IPS-18a (cell line): ENCODE data around the gene CHMP4A.
"Not testable (repeated sequence)": the region's sequence is repeated elsewhere in the genome, so short reads cannot be mapped to it uniquely, and the experiment has no call there.

ENCODE experiments used
- H3K27ac ChIP-seq: one replicate; pipeline ENCODE4 v1.5.1; 2013; ENCODE audit warnings: low read length
- H3K27me3 ChIP-seq: one replicate; pipeline ENCODE4 v1.6.1; 2013; ENCODE audit warnings: mild to moderate bottlenecking, low read length; ENCODE audit not compliant: control insufficient read depth, insufficient read depth
- H3K36me3 ChIP-seq: one replicate; pipeline ENCODE4 v1.6.1; 2013; ENCODE audit warnings: low read depth, low read length; ENCODE audit not compliant: control insufficient read depth
- H3K4me1 ChIP-seq: one replicate; pipeline ENCODE4 v1.6.1; 2013; ENCODE audit warnings: low read depth, low read length; ENCODE audit not compliant: control insufficient read depth
- H3K4me3 ChIP-seq: one replicate; pipeline ENCODE4 v1.5.1; 2013; ENCODE audit warnings: low read length
- H3K9ac ChIP-seq: one replicate; pipeline ENCODE4 v1.6.1; 2013; ENCODE audit warnings: mild to moderate bottlenecking, low read length, moderate library complexity
- H3K9me3 ChIP-seq: one replicate; pipeline ENCODE4 v1.6.1; 2013; ENCODE audit warnings: low read depth, low read length; ENCODE audit not compliant: control insufficient read depth

CHMP4A gene

GRCh38 chr14:24232645-24233537 lies 19.6 kb upstream of the CHMP4A start, which contains the start of gene GMPR2:
GMPR2 (plus strand) TSS chr14:24232929; CDS start chr14:24233254, 325 bp downstream.
- Histone ChIP-seq H3K9ac (peak within 1 kb of the TSS; percentile 79), H3K4me3 (peak within 1 kb of the TSS; percentile 93), H3K27ac (peak within 1 kb of the TSS; percentile 72), H3K4me1 (peaks cover 7% of the 10 kb centered on the region), H3K27me3 (no peaks in the 10 kb centered on the region), H3K36me3 (peaks cover 24% of the 10 kb centered on the region), H3K9me3 (no peaks in the 10 kb centered on the region)

GRCh38 chr14:24232121-24232644 lies 18.9 kb upstream of the CHMP4A start, which contains the start of gene NEDD8:
NEDD8 (minus strand) TSS chr14:24232367; CDS start chr14:24232267, 100 bp downstream.
- Histone ChIP-seq H3K9me3 (no peaks in the 10 kb centered on the region), H3K27ac (peak within 1 kb of the TSS; percentile 72), H3K27me3 (no peaks in the 10 kb centered on the region), H3K4me1 (peaks cover 7% of the 10 kb centered on the region), H3K4me3 (peak within 1 kb of the TSS; percentile 93), H3K36me3 (peaks cover 17% of the 10 kb centered on the region), H3K9ac (peak within 1 kb of the TSS; percentile 79)

GRCh38 chr14:24231263-24232120 lies 18.2 kb upstream of the CHMP4A start:
- Histone ChIP-seq H3K27ac (peak overlapping the region; percentile 72), H3K9ac (peak overlapping the region; percentile 79), H3K27me3 (no peaks in the 10 kb centered on the region), H3K9me3 (no peaks in the 10 kb centered on the region), H3K36me3 (peaks cover 10% of the 10 kb centered on the region), H3K4me1 (peaks cover 7% of the 10 kb centered on the region), H3K4me3 (peak overlapping the region; percentile 93)

GRCh38 chr14:24228902-24229301 lies 15.6 kb upstream of the CHMP4A start:
- H3K4me3 ChIP-seq: no peak overlapping the region
- H3K27ac ChIP-seq: no peak overlapping the region
- no peak overlapping the region for H3K9ac ChIP-seq
- no peaks in the 10 kb centered on the region for H3K27me3 ChIP-seq
- H3K36me3 ChIP-seq: peaks cover 2% of the 10 kb centered on the region
- peaks cover 7% of the 10 kb centered on the region for H3K4me1 ChIP-seq
- H3K9me3 ChIP-seq: no peaks in the 10 kb centered on the region

GRCh38 chr14:24226473-24226872 lies 13.2 kb upstream of the CHMP4A start:
- peaks cover 2% of the 10 kb centered on the region for H3K36me3 ChIP-seq
- H3K27me3 ChIP-seq: no peaks in the 10 kb centered on the region
- no peaks in the 10 kb centered on the region for H3K9me3 ChIP-seq
- H3K9ac ChIP-seq: no peak overlapping the region
- H3K27ac ChIP-seq: no peak overlapping the region
- H3K4me3 ChIP-seq: no peak overlapping the region
- H3K4me1 ChIP-seq: no peaks in the 10 kb centered on the region

GRCh38 chr14:24224618-24225071 lies 11.4 kb upstream of the CHMP4A start:
- no peaks in the 10 kb centered on the region for H3K4me1 ChIP-seq
- no peak overlapping the region for H3K4me3 ChIP-seq
- no peaks in the 10 kb centered on the region for H3K9me3 ChIP-seq
- H3K27me3 ChIP-seq: no peaks in the 10 kb centered on the region
- H3K27ac ChIP-seq: no peak overlapping the region
- peaks cover 2% of the 10 kb centered on the region for H3K36me3 ChIP-seq
- no peak overlapping the region for H3K9ac ChIP-seq

- not testable (repeated sequence) for H3K9ac ChIP-seq, H3K4me3 ChIP-seq, H3K27ac ChIP-seq, H3K36me3 ChIP-seq, H3K9me3 ChIP-seq, H3K27me3 ChIP-seq, H3K4me1 ChIP-seq
Observed at GRCh38 chr14:24222987-24223386, 9.7 kb upstream of the CHMP4A start.

- no peaks in the 10 kb centered on the region for H3K9me3 ChIP-seq
- H3K4me1 ChIP-seq: no peaks in the 10 kb centered on the region
- H3K27ac ChIP-seq: no peak overlapping the region
- no peak overlapping the region for H3K4me3 ChIP-seq
- no peaks in the 10 kb centered on the region for H3K36me3 ChIP-seq
- H3K9ac ChIP-seq: no peak overlapping the region
- no peaks in the 10 kb centered on the region for H3K27me3 ChIP-seq
Observed at GRCh38 chr14:24219521-24219920, 6.2 kb upstream of the CHMP4A start.

GRCh38 chr14:24219080-24219479 lies 5.8 kb upstream of the CHMP4A start:
- H3K36me3 ChIP-seq: peaks cover under 1% of the 10 kb centered on the region
- H3K4me1 ChIP-seq: no peaks in the 10 kb centered on the region
- H3K27ac ChIP-seq: no peak overlapping the region
- H3K4me3 ChIP-seq: no peak overlapping the region
- no peaks in the 10 kb centered on the region for H3K27me3 ChIP-seq
- H3K9me3 ChIP-seq: no peaks in the 10 kb centered on the region
- H3K9ac ChIP-seq: no peak overlapping the region

- not testable (repeated sequence) for H3K4me1 ChIP-seq, H3K36me3 ChIP-seq, H3K9ac ChIP-seq, H3K9me3 ChIP-seq, H3K4me3 ChIP-seq, H3K27ac ChIP-seq, H3K27me3 ChIP-seq
Observed at GRCh38 chr14:24216876-24217275, 3.6 kb upstream of the CHMP4A start.

- Histone ChIP-seq H3K9me3 (no peaks in the 10 kb centered on the region), H3K4me1 (peaks cover 5% of the 10 kb centered on the region), H3K36me3 (peaks cover 10% of the 10 kb centered on the region), H3K27ac (no peak overlapping the region), H3K4me3 (peak overlapping the region; percentile 79), H3K27me3 (no peaks in the 10 kb centered on the region), H3K9ac (no peak overlapping the region)
Observed at GRCh38 chr14:24216345-24216699, 3.0 kb upstream of the CHMP4A start.
